Upper lobe of left lung (tissue), 6 donors: ENCODE results near the gene USP47. TPM values are rescaled to one million over a fixed set of nuclear protein-coding genes. Genes with fewer than 3 reads are reported as not detected.
A peak's percentile ranks its signal among the peaks of the same experiment; 100 is the strongest.

Experiments
- ATAC-seq, 2 donors: fragments of 200-7000 bp; cut with Tn5 transposase; one replicate each; pipeline ENCODE4 v1.9.1; 2022; ENCODE audit warnings: mild to moderate bottlenecking in 2 of 2, moderate library complexity in 2 of 2; ENCODE audit not compliant: low FRiP score in 2 of 2
- DNase-seq, 2 donors: peaks; one replicate each; pipeline ENCODE4 v3.0.0-alpha.2; 2019 to 2020
- H3K27ac ChIP-seq, 4 donors: fragments of 200-600 bp; sonication (generic); one replicate each; pipeline ENCODE4 v1.5.1; 2016 to 2019
- H3K27me3 ChIP-seq, 4 donors: fragments of 200-600 bp; sonication (generic); one replicate each; pipeline ENCODE4 v1.5.1; 2017 to 2019
- H3K36me3 ChIP-seq, 4 donors: fragments of 200-600 bp; sonication (generic); one replicate each; pipeline ENCODE4 v1.5.1; 2016 to 2019
- H3K4me1 ChIP-seq, 4 donors: fragments of 200-600 bp; sonication (generic); one replicate each; pipeline ENCODE4 v1.5.1; 2018 to 2019
- H3K4me3 ChIP-seq, 4 donors: fragments of 200-600 bp; sonication (generic); one replicate each; pipeline ENCODE4 v1.5.1; 2017 to 2019; ENCODE audit warnings: mild to moderate bottlenecking in 2 of 4, moderate library complexity in 1 of 4
- H3K9me3 ChIP-seq, 4 donors: fragments of 200-600 bp; sonication (generic); one replicate each; pipeline ENCODE4 v1.5.1; 2018 to 2019
- EP300 ChIP-seq, 4 donors: sonication (generic); formaldehyde crosslinking; IDR thresholded peaks; one replicate each; pipeline ENCODE4 v1.5.1; 2017; ENCODE audit warnings: antibody characterized with exemption in 4 of 4, control low read depth in 2 of 4
- POLR2A ChIP-seq, 4 donors: fragments of 450-650 bp; IDR thresholded peaks; one replicate each; pipeline ENCODE4 v1.5.1; 2016 to 2017; ENCODE audit warnings: antibody characterized with exemption in 4 of 4, mild to moderate bottlenecking in 2 of 4
- POLR2AphosphoS5 ChIP-seq, 2 donors: sonication (generic); formaldehyde crosslinking; IDR thresholded peaks; one replicate each; pipeline ENCODE4 v1.5.1; 2017; ENCODE audit warnings: antibody characterized with exemption in 2 of 2
- whole genome bisulfite sequencing, 2 donors: methylation state at CpG; one replicate each; pipeline ENCODE4 v1.1.5; 2017 to 2018; 5-methylcytosine and 5-hydroxymethylcytosine counted together
- total RNA-seq, 6 donors: library from RNA; depleted of rRNA in 4 of 6; stranded (reverse); fragments of >200 nt in 4 of 6; gene quantifications; one replicate each; pipeline versions ENCODE4 v1.1.0 to v1.2.1, GENCODE V29; 2016 to 2021
- TF ChIP-seq, protein P1 (sequence below), 6 experiments: fragments of 450-650 bp in 4 of 6; fragments of 200-600 bp in 2 of 6; sonication (generic) in 2 of 6; IDR thresholded peaks; one replicate each; pipeline ENCODE4 v1.5.1; 2016 to 2019; ENCODE audit warnings: antibody characterized with exemption in 6 of 6
- donor health status: DM: no; HTN: no; CAD: no; lungs with moderate emphysema.
- donor health status: DM: no; HTN: yes; CAD: no; lungs with severe emphysema.

Gene USP47
- total RNA-seq, 6 donors from 2014 or later = 32.4 to 132 (median 79.0) TPM

GRCh38 chr11:11901929-11902328 is 60.2 kb downstream of the USP47 start:
- Histone ChIP-seq H3K9me3 (no peaks in the 10 kb centered on the region), H3K27ac (no peak overlapping the region), H3K4me1 (peaks cover 0 to 9% (median 0%) of the 10 kb centered on the region in 4 donors), H3K27me3 (no peaks in the 10 kb centered on the region), H3K36me3 (peaks cover 3 to 59% (median 5%) of the 10 kb centered on the region in 4 donors), H3K4me3 (no peak overlapping the region)
- no peak for DNase-seq
- TF ChIP-seq POLR2A (IDR thresholded peaks at IDR 0.05) = no peak
- TF ChIP-seq, protein P1, sequence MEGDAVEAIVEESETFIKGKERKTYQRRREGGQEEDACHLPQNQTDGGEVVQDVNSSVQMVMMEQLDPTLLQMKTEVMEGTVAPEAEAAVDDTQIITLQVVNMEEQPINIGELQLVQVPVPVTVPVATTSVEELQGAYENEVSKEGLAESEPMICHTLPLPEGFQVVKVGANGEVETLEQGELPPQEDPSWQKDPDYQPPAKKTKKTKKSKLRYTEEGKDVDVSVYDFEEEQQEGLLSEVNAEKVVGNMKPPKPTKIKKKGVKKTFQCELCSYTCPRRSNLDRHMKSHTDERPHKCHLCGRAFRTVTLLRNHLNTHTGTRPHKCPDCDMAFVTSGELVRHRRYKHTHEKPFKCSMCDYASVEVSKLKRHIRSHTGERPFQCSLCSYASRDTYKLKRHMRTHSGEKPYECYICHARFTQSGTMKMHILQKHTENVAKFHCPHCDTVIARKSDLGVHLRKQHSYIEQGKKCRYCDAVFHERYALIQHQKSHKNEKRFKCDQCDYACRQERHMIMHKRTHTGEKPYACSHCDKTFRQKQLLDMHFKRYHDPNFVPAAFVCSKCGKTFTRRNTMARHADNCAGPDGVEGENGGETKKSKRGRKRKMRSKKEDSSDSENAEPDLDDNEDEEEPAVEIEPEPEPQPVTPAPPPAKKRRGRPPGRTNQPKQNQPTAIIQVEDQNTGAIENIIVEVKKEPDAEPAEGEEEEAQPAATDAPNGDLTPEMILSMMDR (IDR thresholded peaks at IDR 0.05) = no peak
- TF ChIP-seq POLR2AphosphoS5 (IDR thresholded peaks at IDR 0.05) = no peak
- no peak for TF ChIP-seq EP300 (IDR thresholded peaks at IDR 0.05)
- 88 to 98% methylated on average over 3 of the region's 3 CpGs for WGBS, 2 donors
- no peak for ATAC-seq

GRCh38 chr11:11909727-11910126 is 68.0 kb downstream of the USP47 start:
- no peaks in the 10 kb centered on the region for H3K4me1 ChIP-seq
- H3K4me3 ChIP-seq = no peak overlapping the region
- H3K27ac ChIP-seq = peak overlapping the region in 1 of 4 donors; percentile 34
- H3K9me3 ChIP-seq = no peaks in the 10 kb centered on the region
- no peak for TF ChIP-seq POLR2A (IDR thresholded peaks at IDR 0.05)
- TF ChIP-seq, protein P1 (IDR thresholded peaks at IDR 0.05) = no peak
- TF ChIP-seq EP300 (IDR thresholded peaks at IDR 0.05) = no peak
- no peak for TF ChIP-seq POLR2AphosphoS5 (IDR thresholded peaks at IDR 0.05)
- no peak for DNase-seq
- H3K36me3 ChIP-seq = peaks cover 4 to 43% (median 11%) of the 10 kb centered on the region in 4 donors
- H3K27me3 ChIP-seq = no peaks in the 10 kb centered on the region
- ATAC-seq = no peak

DNA sequence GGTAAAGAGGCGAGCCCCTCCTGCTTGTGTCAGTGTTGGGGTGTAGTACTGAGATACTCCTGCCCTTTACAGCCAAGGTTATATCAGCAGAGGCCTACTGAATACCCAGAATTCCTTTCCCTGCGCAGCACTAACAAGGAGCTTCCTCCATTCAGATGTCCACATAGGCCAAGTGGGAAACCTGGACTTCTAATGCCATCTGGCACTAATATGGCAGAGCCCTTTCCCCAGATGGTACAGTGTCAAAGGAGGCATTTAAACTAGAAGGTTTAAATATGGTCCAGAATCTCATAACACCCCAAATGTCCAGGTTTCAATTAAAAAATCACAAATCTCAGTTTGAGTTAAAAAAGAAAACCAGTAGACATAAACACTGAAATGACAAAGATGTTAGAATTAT is 68.8 kb downstream of the USP47 start:
- peak in 1 of 2 donors; percentile 34 for ATAC-seq
- no peak for TF ChIP-seq POLR2A (IDR thresholded peaks at IDR 0.05)
- no peak for TF ChIP-seq EP300 (IDR thresholded peaks at IDR 0.05)
- TF ChIP-seq, protein P1 (IDR thresholded peaks at IDR 0.05) = no peak
- H3K4me3 ChIP-seq = no peak overlapping the region
- peaks cover 4 to 37% (median 11%) of the 10 kb centered on the region in 4 donors for H3K36me3 ChIP-seq
- H3K27me3 ChIP-seq = no peaks in the 10 kb centered on the region
- H3K9me3 ChIP-seq = no peaks in the 10 kb centered on the region
- DNase-seq = no peak
- 94 to 100% methylated on average over 2 of the region's 2 CpGs for WGBS, 2 donors
- peak overlapping the region in 1 of 4 donors; percentile 34 for H3K27ac ChIP-seq
- H3K4me1 ChIP-seq = no peaks in the 10 kb centered on the region

GRCh38 chr11:11913395-11913794 is 71.6 kb downstream of the USP47 start:
- no peak overlapping the region for H3K4me3 ChIP-seq
- no peak for DNase-seq
- peaks cover 0 to 6% (median 3%) of the 10 kb centered on the region in 4 donors for H3K4me1 ChIP-seq
- no peak for TF ChIP-seq EP300 (IDR thresholded peaks at IDR 0.05)
- no peak for TF ChIP-seq POLR2AphosphoS5 (IDR thresholded peaks at IDR 0.05)
- TF ChIP-seq, protein P1 (IDR thresholded peaks at IDR 0.05) = no peak
- TF ChIP-seq POLR2A (IDR thresholded peaks at IDR 0.05) = no peak
- H3K36me3 ChIP-seq = peaks cover 0 to 12% (median 7%) of the 10 kb centered on the region in 4 donors
- 98 to 100% methylated on average over 1 of the region's 1 CpG for WGBS, 2 donors
- no peaks in the 10 kb centered on the region for H3K27me3 ChIP-seq
- no peak overlapping the region for H3K27ac ChIP-seq
- no peaks in the 10 kb centered on the region for H3K9me3 ChIP-seq
- ATAC-seq = no peak

DNA sequence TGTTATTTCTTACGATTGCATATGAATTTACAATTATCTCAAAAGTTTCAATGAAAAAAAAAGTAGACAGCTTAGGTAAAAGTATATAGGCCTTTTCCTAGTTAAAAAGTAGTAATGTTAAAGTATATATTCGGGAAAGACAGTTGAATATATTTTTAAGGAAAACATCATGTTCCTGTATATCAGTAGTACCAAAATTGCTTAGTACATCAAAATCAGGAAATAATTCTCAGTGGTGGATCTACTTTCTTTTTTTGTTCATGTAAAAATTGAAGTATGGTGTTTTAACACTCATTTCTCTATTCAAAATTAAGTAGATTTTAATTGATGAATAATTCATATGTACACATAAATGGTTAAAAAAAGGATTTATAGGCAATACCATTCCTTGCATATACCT is 73.9 kb downstream of the USP47 start:
- H3K27me3 ChIP-seq = no peaks in the 10 kb centered on the region
- ATAC-seq (no peak), DNase-seq (no peak)
- 97 to 98% methylated on average over 2 of the region's 2 CpGs for WGBS, 2 donors
- no peak overlapping the region for H3K27ac ChIP-seq
- no peak overlapping the region for H3K4me3 ChIP-seq
- H3K4me1 ChIP-seq = peaks cover 0 to 6% (median 3%) of the 10 kb centered on the region in 4 donors
- TF ChIP-seq EP300 (IDR thresholded peaks at IDR 0.05) = no peak
- TF ChIP-seq POLR2AphosphoS5 (IDR thresholded peaks at IDR 0.05) = no peak
- no peak for TF ChIP-seq POLR2A (IDR thresholded peaks at IDR 0.05)
- TF ChIP-seq, protein P1 (IDR thresholded peaks at IDR 0.05) = no peak
- peaks cover 0 to 11% (median 1%) of the 10 kb centered on the region in 4 donors for H3K36me3 ChIP-seq
- no peaks in the 10 kb centered on the region for H3K9me3 ChIP-seq
